ENCODE data around the gene MLEC. TPM values are rescaled to one million over a fixed set of nuclear protein-coding genes. Genes with fewer than 3 reads are reported as not detected.

The MLEC gene
- total RNA-seq, 1 donor from 2014 or later = 137 TPM

GRCh38 chr12:120741476-120742421, 54.8 kb downstream of the MLEC start:
- no peak for DNase-seq (ENCODE audit: low read depth)

- no peak for DNase-seq (ENCODE audit: low read depth)
These were observed 58.1 kb downstream of the MLEC start for GRCh38 chr12:120744922-120745493.

GRCh38 chr12:120748242-120748641, 61.3 kb downstream of the MLEC start:
- no peak for DNase-seq (ENCODE audit: low read depth)

DNA sequence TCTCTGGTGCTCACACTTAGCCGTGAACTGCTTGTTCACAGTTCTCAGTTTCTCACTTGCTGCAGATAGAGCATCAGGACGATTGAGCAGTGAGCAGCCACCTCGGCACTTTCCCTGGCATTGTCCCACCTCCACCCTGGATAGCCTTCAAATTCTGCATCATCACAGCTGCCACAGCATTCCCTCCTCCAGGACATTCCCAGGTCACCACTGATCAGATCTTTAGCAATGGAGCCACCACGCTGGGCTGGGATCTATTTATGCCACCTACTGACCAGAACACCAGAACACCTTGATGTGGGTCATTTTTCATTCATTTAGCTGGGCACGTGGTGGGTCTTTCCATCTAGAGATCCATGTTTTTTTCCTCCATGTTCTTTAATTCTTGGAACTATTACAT, 62.3 kb downstream of the MLEC start:
- no peak for DNase-seq (ENCODE audit: low read depth)

- DNase-seq (ENCODE audit: low read depth) = no peak
These were observed 63.9 kb downstream of the MLEC start for GRCh38 chr12:120750806-120751205.

DNA sequence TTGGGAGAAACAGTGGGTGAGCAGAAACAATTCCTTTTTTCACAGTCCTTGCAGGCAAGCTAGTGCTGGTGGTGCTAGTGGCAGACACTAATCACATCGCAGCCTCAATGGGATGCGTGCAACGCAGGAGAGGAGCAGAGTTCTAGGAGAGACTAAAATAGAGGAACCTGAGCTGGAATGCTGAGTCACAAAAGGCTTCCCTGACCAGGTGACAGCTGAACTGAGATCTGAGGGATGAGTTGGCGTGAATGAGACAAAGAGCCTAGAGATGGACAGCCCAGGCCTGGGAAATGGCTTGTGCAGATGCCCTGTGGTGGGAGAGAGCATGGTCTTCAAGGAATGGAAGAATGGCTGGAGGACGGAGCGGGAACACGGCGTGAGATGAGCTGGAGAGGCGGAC, 64.4 kb downstream of the MLEC start:
- DNase-seq (ENCODE audit: low read depth) = no peak

Other genes starting within 250 kb of the MLEC start
- 413 and 865 TPM in 2 replicates for gene COX6A1, start 249.0 kb upstream of the MLEC start, total RNA-seq
- 25.5 and 35.4 TPM in 2 replicates for gene TRIAP1, start 240.8 kb upstream of the MLEC start, total RNA-seq
- gene GATC, start 240.7 kb upstream of the MLEC start, total RNA-seq = 30.9 and 32.0 TPM in 2 replicates
- 190 and 199 TPM in 2 replicates for gene SRSF9, start 217.4 kb upstream of the MLEC start, total RNA-seq
- gene DYNLL1, start 191.0 kb upstream of the MLEC start, total RNA-seq = 216 and 417 TPM in 2 replicates
- gene COQ5, start 158.0 kb upstream of the MLEC start, total RNA-seq = 46.6 and 50.0 TPM in 2 replicates
- gene RNF10, start 152.8 kb upstream of the MLEC start, total RNA-seq = 84.7 and 491 TPM in 2 replicates
- gene POP5, start 105.7 kb upstream of the MLEC start, total RNA-seq = 40.3 and 49.2 TPM in 2 replicates
- not detected in 2 replicates for gene CABP1, start 46.5 kb upstream of the MLEC start, total RNA-seq
- gene UNC119B, start 23.3 kb downstream of the MLEC start, total RNA-seq = 16.8 and 68.2 TPM in 2 replicates
- gene ACADS, start 38.7 kb downstream of the MLEC start, total RNA-seq = 28.0 and 36.5 TPM in 2 replicates
- gene SPPL3, start 217.2 kb downstream of the MLEC start, total RNA-seq = 6.6 and 13.5 TPM in 2 replicates